Epithelial cell of proximal tubule (primary cell): ENCODE results near the gene PDZRN4. TPM values are rescaled to one million over a fixed set of nuclear protein-coding genes. Genes with fewer than 3 reads are reported as not detected.
A peak's percentile ranks its signal among the peaks of the same experiment; 100 is the strongest.

Source experiments
- DNase-seq: peaks from one replicate; pipeline ENCODE4 v3.0.0-alpha.2; 2011; ENCODE audit warnings: low read depth
- H3K4me3 ChIP-seq: 2 replicates; pipeline ENCODE4 v1.5.1; 2011; ENCODE audit warnings: low read depth, mild to moderate bottlenecking, low read length
- total RNA-seq: library from RNA; depleted of rRNA; stranded (reverse); fragments of >200 nt; gene quantifications from 2 replicates; pipeline ENCODE4 v1.2.3, GENCODE V29; 2015
- TF ChIP-seq, protein P1 (sequence below): conservative IDR thresholded peaks from 2 replicates; pipeline ENCODE4 v1.5.1; 2012; ENCODE audit warnings: low read depth, mild to moderate bottlenecking, low read length

The PDZRN4 gene
- total RNA-seq, 1 donor from 2014 or later, result not detected

- H3K4me3 ChIP-seq, result no peak overlapping the region
- TF ChIP-seq, protein P1, sequence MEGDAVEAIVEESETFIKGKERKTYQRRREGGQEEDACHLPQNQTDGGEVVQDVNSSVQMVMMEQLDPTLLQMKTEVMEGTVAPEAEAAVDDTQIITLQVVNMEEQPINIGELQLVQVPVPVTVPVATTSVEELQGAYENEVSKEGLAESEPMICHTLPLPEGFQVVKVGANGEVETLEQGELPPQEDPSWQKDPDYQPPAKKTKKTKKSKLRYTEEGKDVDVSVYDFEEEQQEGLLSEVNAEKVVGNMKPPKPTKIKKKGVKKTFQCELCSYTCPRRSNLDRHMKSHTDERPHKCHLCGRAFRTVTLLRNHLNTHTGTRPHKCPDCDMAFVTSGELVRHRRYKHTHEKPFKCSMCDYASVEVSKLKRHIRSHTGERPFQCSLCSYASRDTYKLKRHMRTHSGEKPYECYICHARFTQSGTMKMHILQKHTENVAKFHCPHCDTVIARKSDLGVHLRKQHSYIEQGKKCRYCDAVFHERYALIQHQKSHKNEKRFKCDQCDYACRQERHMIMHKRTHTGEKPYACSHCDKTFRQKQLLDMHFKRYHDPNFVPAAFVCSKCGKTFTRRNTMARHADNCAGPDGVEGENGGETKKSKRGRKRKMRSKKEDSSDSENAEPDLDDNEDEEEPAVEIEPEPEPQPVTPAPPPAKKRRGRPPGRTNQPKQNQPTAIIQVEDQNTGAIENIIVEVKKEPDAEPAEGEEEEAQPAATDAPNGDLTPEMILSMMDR, result no peak
- no peak for DNase-seq
These were observed 160.1 kb downstream of the PDZRN4 start for GRCh38 chr12:41348198-41348597.

GRCh38 chr12:41356181-41356580 lies 168.1 kb downstream of the PDZRN4 start:
- H3K4me3 ChIP-seq, result no peak overlapping the region
- TF ChIP-seq, protein P1, result no peak
- DNase-seq, result no peak

DNA sequence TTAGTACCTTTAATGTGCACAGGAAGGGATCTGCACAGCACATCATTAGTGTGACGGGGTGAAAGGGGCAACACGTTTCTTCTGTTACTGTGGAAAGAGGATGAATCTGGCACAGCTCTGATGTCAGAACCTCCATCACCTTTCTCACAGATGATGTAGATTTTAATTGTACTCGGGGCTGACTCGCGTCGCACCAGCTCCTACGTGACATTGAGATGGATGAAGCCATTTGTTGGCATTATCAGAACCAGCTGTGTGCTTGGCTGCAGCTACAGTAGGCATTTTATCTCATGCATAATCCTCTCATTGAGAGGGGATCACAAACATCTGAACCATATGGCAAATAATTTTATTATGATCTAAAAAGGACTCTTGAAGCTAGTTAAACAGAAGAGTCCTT lies 173.6 kb downstream of the PDZRN4 start:
- TF ChIP-seq, protein P1, result no peak
- no peak overlapping the region for H3K4me3 ChIP-seq
- DNase-seq, result no peak

DNA sequence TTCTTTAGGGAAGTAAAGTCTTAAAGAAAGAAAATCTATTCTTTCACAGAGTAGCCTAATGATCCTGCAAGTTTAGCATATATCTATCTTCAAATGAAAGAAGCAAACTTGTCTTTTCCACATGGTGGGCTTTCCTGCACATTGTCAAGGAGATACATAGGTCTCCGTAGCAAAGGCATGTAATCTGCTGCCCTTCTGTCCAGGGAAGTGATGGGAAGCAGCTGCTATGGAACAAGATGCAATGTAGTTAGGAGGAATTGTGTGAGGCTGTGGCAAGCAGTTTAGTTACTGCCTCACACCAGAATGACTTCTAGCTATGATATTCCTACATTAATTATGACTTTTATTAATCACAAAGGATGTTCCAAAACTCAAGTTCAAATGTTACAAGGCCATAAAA lies 174.4 kb downstream of the PDZRN4 start:
- H3K4me3 ChIP-seq, result no peak overlapping the region
- DNase-seq, result no peak
- TF ChIP-seq, protein P1, result no peak

- TF ChIP-seq, protein P1, result no peak
- H3K4me3 ChIP-seq, result no peak overlapping the region
- DNase-seq, result no peak
These were observed 174.8 kb downstream of the PDZRN4 start for GRCh38 chr12:41362931-41363330.

DNA sequence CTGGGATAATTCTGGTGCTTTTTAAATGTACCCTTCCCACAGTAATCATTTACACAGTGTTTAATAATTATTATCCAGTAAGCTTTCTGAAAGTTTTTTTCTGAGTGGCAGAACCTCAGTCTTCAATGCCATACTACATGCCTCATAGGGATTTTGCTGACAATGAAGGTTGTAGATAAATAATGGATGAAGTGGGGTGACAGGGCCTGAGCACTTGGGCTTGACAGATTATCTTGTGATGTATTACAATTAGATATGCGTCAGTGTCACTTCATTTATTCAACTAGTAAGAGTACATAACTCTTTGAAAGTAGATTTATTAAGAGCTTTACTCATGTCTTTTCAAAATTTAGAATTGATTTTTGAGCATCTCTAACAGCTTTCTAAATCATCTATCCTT lies 176.1 kb downstream of the PDZRN4 start:
- no peak for DNase-seq
- no peak overlapping the region for H3K4me3 ChIP-seq
- TF ChIP-seq, protein P1, result no peak

- DNase-seq, result peak; percentile 33
- no peak overlapping the region for H3K4me3 ChIP-seq
These were observed 177.6 kb downstream of the PDZRN4 start for GRCh38 chr12:41365653-41366171.

More at GRCh38 chr12:41365653-41366171, 177.6 kb downstream of the PDZRN4 start:
- TF ChIP-seq, protein P1, result no peak
